ENCODE results near the gene CLCN5. TPM values are rescaled to one million over a fixed set of nuclear protein-coding genes. Genes with fewer than 3 reads are reported as not detected.
"Not testable (repeated sequence)": the region's sequence is repeated elsewhere in the genome, so short reads cannot be mapped to it uniquely, and the experiment has no call there.

The CLCN5 gene
- total RNA-seq, 2 experiments from 2014 or later, result 3.0 TPM

DNA sequence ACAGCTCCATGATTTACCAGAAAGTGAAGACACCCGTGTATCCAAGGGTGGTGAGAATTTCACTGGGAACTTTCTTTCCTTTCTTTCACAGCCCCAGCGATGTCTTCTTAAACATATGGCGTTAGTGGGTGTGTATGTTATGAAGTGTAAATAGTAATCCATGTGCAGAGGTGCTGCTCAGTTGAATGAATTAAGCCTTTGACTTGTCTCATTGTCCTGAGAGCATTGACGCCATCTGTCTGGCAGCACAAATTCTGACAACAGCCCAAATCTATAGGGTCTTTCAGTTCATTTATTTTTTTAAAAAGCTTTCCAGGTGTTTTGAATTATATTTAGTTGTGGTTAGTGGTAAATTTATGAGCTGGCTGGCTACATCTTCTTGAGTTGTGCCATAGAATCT lies 69.4 kb downstream of the CLCN5 start:
- H3K36me3 Mint-ChIP-seq (ENCODE audit: low read depth), result no peaks in the 10 kb centered on the region
- ChIA-PET POLR2A (no interaction called here), CTCF (no interaction called here)
- no peaks in the 10 kb centered on the region for H3K27me3 Mint-ChIP-seq
- H3K27ac Mint-ChIP-seq, result no peak overlapping the region
- no peak overlapping the region for H3K4me3 Mint-ChIP-seq
- DNase-seq, result no peak
- H3K4me1 Mint-ChIP-seq, result no peaks in the 10 kb centered on the region
- H3K9me3 Mint-ChIP-seq, result no peaks in the 10 kb centered on the region

GRCh38 chrX:49992853-49993252 lies 70.5 kb downstream of the CLCN5 start:
- Mint-ChIP-seq H3K9me3 (no peaks in the 10 kb centered on the region), H3K27me3 (no peaks in the 10 kb centered on the region), H3K27ac (no peak overlapping the region), H3K36me3 (ENCODE audit: low read depth) (no peaks in the 10 kb centered on the region), H3K4me1 (no peaks in the 10 kb centered on the region), H3K4me3 (no peak overlapping the region)
- CTCF ChIA-PET, result interaction anchor here (1.5 kb wide), 1 partner anchor 73 kb away, joined by 3 read pairs; no protein-coding TSS in a partner anchor
- POLR2A ChIA-PET, result interaction anchor here (0.6 kb wide), 1 partner anchor 9 kb away, joined by 3 read pairs; no protein-coding TSS in a partner anchor
- no peak for DNase-seq

DNA sequence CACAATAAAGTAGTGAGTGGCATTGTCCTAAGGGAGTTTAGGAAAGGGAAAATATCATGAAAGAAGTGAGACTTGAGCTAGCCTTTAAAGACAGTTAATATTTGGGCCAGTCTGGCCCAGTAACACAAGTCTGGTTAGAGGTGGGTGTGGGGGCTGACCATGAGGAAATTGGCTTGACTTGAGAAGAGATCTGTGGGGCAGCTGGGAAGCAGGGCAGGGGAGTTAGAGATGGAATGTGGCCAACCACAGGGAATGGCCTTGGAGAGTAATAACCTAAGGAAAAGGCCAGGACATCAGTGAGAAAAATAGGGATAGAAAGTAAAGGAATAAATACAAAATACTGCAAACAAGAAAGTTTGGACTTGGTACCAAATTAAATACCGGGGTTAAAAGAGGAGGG lies 71.3 kb downstream of the CLCN5 start:
- Mint-ChIP-seq H3K27ac (no peak overlapping the region), H3K36me3 (ENCODE audit: low read depth) (no peaks in the 10 kb centered on the region), H3K9me3 (no peaks in the 10 kb centered on the region), H3K27me3 (no peaks in the 10 kb centered on the region), H3K4me3 (no peak overlapping the region), H3K4me1 (no peaks in the 10 kb centered on the region)
- ChIA-PET POLR2A (no interaction called here), CTCF (interaction anchor here (1.5 kb wide), 1 partner anchor 74 kb away, joined by 3 read pairs; no protein-coding TSS in a partner anchor)
- no peak for DNase-seq

- H3K9me3 Mint-ChIP-seq, result no peaks in the 10 kb centered on the region
- H3K27ac Mint-ChIP-seq, result no peak overlapping the region
- CTCF ChIA-PET, result no interaction called here
- H3K4me3 Mint-ChIP-seq, result no peak overlapping the region
- no peaks in the 10 kb centered on the region for H3K36me3 Mint-ChIP-seq (ENCODE audit: low read depth)
- H3K27me3 Mint-ChIP-seq, result no peaks in the 10 kb centered on the region
- H3K4me1 Mint-ChIP-seq, result no peaks in the 10 kb centered on the region
- DNase-seq, result no peak
- POLR2A ChIA-PET, result no interaction called here
Observed at GRCh38 chrX:49995107-49995731, 72.8 kb downstream of the CLCN5 start.

GRCh38 chrX:49995795-49996455 lies 73.5 kb downstream of the CLCN5 start:
- Mint-ChIP-seq H3K27me3 (no peaks in the 10 kb centered on the region), H3K9me3 (no peaks in the 10 kb centered on the region), H3K36me3 (ENCODE audit: low read depth) (no peaks in the 10 kb centered on the region), H3K27ac (no peak overlapping the region), H3K4me1 (no peaks in the 10 kb centered on the region), H3K4me3 (no peak overlapping the region)
- CTCF ChIA-PET, result no interaction called here
- POLR2A ChIA-PET, result no interaction called here
- no peak for DNase-seq

DNA sequence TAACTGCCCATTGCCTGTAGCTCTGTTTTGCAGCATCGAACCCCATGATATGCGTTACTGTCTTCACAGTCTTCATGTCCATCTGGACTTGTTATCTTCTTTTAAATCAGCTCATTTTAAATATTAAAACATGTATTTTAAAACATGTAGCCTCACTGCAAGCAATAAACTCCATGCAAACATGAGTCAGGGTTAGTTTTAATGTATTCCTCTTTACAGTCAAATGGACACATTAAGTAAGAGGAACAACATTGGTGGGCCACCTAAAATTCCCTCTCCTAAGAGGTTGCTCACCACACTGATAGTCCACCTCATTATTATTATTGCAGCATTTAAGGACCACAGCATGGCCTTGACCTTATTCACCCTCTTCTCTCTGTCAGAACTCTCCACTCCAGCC lies 74.1 kb downstream of the CLCN5 start:
- no peak overlapping the region for H3K27ac Mint-ChIP-seq
- H3K36me3 Mint-ChIP-seq (ENCODE audit: low read depth), result no peaks in the 10 kb centered on the region
- DNase-seq, result no peak
- no peaks in the 10 kb centered on the region for H3K27me3 Mint-ChIP-seq
- ChIA-PET CTCF (no interaction called here), POLR2A (no interaction called here)
- no peaks in the 10 kb centered on the region for H3K4me1 Mint-ChIP-seq
- H3K9me3 Mint-ChIP-seq, result no peaks in the 10 kb centered on the region
- H3K4me3 Mint-ChIP-seq, result no peak overlapping the region

GRCh38 chrX:49999087-49999486 lies 76.7 kb downstream of the CLCN5 start:
- no peaks in the 10 kb centered on the region for H3K4me1 Mint-ChIP-seq
- POLR2A ChIA-PET, result no interaction called here
- H3K4me3 Mint-ChIP-seq, result no peak overlapping the region
- H3K36me3 Mint-ChIP-seq (ENCODE audit: low read depth), result no peaks in the 10 kb centered on the region
- H3K27me3 Mint-ChIP-seq, result no peaks in the 10 kb centered on the region
- no peak overlapping the region for H3K27ac Mint-ChIP-seq
- no peaks in the 10 kb centered on the region for H3K9me3 Mint-ChIP-seq
- DNase-seq, result no peak
- CTCF ChIA-PET, result no interaction called here

- no peak overlapping the region for H3K4me3 Mint-ChIP-seq
- H3K36me3 Mint-ChIP-seq (ENCODE audit: low read depth), result no peaks in the 10 kb centered on the region
- DNase-seq, result no peak
- H3K27me3 Mint-ChIP-seq, result no peaks in the 10 kb centered on the region
- ChIA-PET CTCF (no interaction called here), POLR2A (interaction anchor here (0.6 kb wide), 1 partner anchor 8 kb away, joined by 3 read pairs; no protein-coding TSS in a partner anchor)
- H3K4me1 Mint-ChIP-seq, result no peaks in the 10 kb centered on the region
- H3K27ac Mint-ChIP-seq, result no peak overlapping the region
- H3K9me3 Mint-ChIP-seq, result no peaks in the 10 kb centered on the region
Observed at GRCh38 chrX:50000937-50001542, 78.6 kb downstream of the CLCN5 start.

DNA sequence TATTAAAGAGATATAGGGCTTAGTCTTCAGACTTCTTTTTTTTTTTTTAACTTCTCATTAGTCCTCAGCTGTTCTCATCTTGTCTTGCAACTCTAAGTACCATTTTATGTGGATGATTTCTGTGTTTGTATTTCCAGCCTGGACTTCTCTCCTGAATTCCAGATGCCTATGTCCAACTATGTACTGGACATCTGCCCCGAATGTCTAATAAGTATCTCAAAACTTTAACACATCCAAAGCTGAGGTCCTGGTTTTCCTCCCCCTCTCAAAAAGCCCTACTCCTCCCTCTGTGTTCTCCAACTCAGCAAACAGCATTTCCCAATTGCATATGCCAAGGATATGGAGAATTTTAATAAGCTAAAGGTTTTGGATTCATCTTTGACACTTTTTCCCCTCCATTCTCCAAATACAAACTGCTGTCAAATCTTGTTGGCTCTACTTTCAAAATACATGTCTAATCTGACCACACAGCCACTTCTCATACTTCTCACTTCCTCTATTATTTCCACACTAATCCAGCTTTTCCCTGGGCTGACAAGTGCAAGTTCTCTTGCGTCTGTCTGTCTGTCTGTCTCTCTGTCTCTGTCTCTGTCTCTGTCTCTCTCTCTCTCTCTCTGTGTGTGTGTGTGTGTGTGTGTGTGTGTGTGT lies 79.8 kb downstream of the CLCN5 start:
- DNase-seq, result no peak
- no peaks in the 10 kb centered on the region for H3K4me1 Mint-ChIP-seq
- POLR2A ChIA-PET, result no interaction called here
- no peaks in the 10 kb centered on the region for H3K27me3 Mint-ChIP-seq
- H3K9me3 Mint-ChIP-seq, result no peaks in the 10 kb centered on the region
- no peaks in the 10 kb centered on the region for H3K36me3 Mint-ChIP-seq (ENCODE audit: low read depth)
- no peak overlapping the region for H3K27ac Mint-ChIP-seq
- H3K4me3 Mint-ChIP-seq, result no peak overlapping the region
- CTCF ChIA-PET, result no interaction called here

DNA sequence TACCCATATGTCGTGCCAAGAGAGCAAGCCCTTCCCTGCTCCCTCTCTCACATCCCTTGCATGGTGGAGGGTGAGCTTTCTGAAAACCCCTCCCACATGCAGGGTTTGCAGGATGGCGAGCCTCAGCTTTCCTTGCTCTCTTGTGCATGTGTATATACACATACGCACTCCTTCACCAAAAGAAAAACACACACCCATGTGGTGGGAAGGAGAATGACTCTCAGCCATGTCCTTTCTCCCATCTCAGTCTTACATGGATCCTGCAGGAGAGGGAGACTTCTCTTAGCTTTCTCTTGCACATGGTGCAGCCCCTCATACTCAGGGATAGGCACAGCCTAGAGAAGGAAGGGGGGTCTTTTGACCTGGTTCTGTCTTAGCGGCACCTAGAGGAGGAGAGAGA lies 81.1 kb downstream of the CLCN5 start:
- Mint-ChIP-seq H3K4me3 (no peak overlapping the region), H3K9me3 (no peaks in the 10 kb centered on the region), H3K27me3 (no peaks in the 10 kb centered on the region), H3K36me3 (ENCODE audit: low read depth) (no peaks in the 10 kb centered on the region), H3K27ac (no peak overlapping the region), H3K4me1 (no peaks in the 10 kb centered on the region)
- ChIA-PET POLR2A (no interaction called here), CTCF (no interaction called here)
- no peak for DNase-seq

GRCh38 chrX:50003927-50004326 lies 81.5 kb downstream of the CLCN5 start:
- ChIA-PET POLR2A (no interaction called here), CTCF (no interaction called here)
- Mint-ChIP-seq H3K4me3 (no peak overlapping the region), H3K27me3 (no peaks in the 10 kb centered on the region), H3K36me3 (ENCODE audit: low read depth) (no peaks in the 10 kb centered on the region), H3K9me3 (no peaks in the 10 kb centered on the region), H3K27ac (no peak overlapping the region), H3K4me1 (no peaks in the 10 kb centered on the region)
- no peak for DNase-seq

- H3K4me3 Mint-ChIP-seq; H3K36me3 Mint-ChIP-seq (ENCODE audit: low read depth); H3K27ac Mint-ChIP-seq; CTCF ChIA-PET; POLR2A ChIA-PET; DNase-seq; H3K4me1 Mint-ChIP-seq; H3K27me3 Mint-ChIP-seq; H3K9me3 Mint-ChIP-seq: not testable (repeated sequence)
Observed at GRCh38 chrX:50025591-50025990, 103.2 kb downstream of the CLCN5 start.

GRCh38 chrX:50035126-50035525 lies 112.7 kb downstream of the CLCN5 start:
- no peaks in the 10 kb centered on the region for H3K36me3 Mint-ChIP-seq (ENCODE audit: low read depth)
- ChIA-PET POLR2A (no interaction called here), CTCF (no interaction called here)
- no peak overlapping the region for H3K4me3 Mint-ChIP-seq
- H3K4me1 Mint-ChIP-seq, result no peaks in the 10 kb centered on the region
- no peak overlapping the region for H3K27ac Mint-ChIP-seq
- H3K27me3 Mint-ChIP-seq, result no peaks in the 10 kb centered on the region
- no peaks in the 10 kb centered on the region for H3K9me3 Mint-ChIP-seq
- DNase-seq, result no peak

DNA sequence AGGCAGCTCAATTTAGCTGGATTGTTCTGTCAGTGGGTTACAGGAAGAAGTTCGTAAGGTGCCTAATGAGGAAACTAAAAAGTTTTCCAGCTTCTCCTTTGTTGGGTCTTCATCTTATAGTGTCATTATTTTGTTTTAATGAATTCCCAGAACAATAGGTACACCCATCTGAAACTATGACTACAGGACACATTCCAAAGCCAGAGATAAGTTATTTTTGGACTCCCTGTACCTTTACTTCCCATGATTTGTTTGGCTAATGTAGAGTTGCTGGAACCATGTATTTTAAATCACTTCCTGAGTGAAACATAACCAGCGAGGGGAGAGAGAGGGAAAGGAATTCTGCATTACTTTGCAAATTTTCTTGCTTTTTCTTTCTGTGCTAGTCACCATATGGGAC lies 114.0 kb downstream of the CLCN5 start:
- H3K27me3 Mint-ChIP-seq, result no peaks in the 10 kb centered on the region
- H3K9me3 Mint-ChIP-seq, result no peaks in the 10 kb centered on the region
- no peak overlapping the region for H3K27ac Mint-ChIP-seq
- ChIA-PET CTCF (no interaction called here), POLR2A (no interaction called here)
- no peak for DNase-seq
- no peaks in the 10 kb centered on the region for H3K4me1 Mint-ChIP-seq
- no peaks in the 10 kb centered on the region for H3K36me3 Mint-ChIP-seq (ENCODE audit: low read depth)
- no peak overlapping the region for H3K4me3 Mint-ChIP-seq
